Measurements from ENCODE around the gene C10orf62.
"Not testable (repeated sequence)": the region's sequence is repeated elsewhere in the genome, so short reads cannot be mapped to it uniquely, and the experiment has no call there.

The C10orf62 gene
- total RNA-seq: 0 to 0.88 (median 0) reads per million in 17 experiments

GRCh38 chr10:97589479-97589878 lies at the start of gene C10orf62:
Gene C10orf62 (plus strand): TSS chr10:97589721. CDS start chr10:97589898, 177 bp downstream.
- no peak for DNase-seq

- peak; percentile 9 to 48 (median 39) for DNase-seq
Measured at GRCh38 chr10:97540669-97541500, 48.6 kb upstream of the C10orf62 start.

DNA sequence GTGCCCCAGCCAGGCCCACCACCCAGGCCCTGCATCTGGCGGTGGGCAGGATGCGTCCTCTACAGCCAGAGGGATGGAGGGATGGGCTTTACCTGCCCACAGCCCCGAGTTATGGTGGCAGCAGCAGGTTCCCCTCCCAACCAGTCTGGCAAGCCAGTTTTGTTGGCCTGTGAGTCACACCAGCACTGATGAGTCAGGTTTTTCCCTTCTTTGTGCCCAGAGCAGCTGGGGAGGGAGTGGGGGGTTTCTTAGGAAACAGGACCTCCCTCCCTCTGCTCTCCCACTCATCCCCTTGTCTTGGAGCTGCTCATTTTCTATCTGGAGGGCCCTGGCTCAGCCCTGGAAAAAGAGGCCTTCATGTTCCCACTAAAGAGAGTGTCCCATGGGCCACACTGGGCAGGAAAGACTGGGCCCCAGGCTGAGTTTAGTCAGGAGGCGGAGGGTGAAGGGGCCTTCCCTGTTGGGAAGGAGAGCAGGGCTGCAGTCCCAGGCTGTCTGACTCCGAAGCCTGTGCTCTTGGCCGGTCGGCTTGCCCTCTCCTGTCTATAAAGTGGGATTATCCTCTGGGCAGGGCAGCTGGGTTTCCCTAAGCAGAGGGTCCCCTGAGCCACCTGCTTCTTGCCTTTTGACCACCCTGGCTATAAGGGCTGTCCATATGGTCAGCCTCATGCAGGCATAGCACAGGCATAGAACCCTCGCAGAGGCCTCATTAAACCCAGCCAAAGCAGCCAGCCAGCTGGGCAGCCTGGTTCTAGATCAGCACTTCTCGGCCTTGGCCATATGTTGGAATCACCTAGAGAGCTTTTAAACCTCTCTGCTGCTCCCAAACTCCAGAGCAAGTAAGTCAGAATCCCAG lies 47.1 kb upstream of the C10orf62 start:
- DNase-seq: peak; percentile 73 to 87 (median 86)

- peak; percentile 85 to 94 (median 93) for DNase-seq
Measured at GRCh38 chr10:97543025-97543546, 46.4 kb upstream of the C10orf62 start.

DNA sequence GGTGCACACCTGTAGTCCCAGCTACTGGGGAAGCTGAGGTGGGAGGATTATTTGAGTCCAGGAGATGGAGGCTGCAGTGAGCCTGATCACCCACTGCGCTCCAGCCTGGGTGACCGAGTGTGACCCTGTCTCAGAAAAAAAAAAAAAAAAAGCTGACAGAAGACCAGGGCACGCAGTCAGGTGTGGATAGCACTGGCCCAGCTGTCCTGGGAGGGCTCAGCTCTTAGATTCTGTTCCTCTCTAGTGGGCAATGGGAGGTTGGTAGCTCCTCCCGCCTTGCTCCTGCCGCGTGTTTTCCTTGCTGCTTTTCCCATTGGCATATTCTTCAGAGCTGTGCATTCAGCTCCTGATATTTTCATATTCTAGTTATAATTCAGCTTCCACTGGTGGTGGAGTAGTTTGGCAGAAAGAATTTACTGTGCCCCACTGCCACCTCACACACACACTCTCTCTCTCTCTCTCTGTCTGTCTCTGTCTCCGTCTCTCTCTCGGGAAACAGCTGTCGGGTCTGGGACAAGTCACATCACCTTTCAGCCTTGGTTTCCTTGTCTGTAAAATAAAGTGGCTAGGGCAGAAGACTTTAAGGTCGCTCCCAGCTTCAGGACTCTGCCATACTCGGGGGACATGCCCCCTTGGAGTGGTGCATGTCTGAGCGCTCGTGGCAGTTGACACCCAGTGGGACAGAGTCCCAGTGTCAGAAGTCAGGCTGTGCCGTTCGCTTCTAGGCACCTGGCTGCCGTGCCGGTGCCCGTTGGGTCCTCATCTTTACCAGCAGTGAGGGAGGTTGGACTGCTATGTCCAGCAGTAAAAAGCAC lies 42.9 kb upstream of the C10orf62 start:
- no peak for DNase-seq

DNA sequence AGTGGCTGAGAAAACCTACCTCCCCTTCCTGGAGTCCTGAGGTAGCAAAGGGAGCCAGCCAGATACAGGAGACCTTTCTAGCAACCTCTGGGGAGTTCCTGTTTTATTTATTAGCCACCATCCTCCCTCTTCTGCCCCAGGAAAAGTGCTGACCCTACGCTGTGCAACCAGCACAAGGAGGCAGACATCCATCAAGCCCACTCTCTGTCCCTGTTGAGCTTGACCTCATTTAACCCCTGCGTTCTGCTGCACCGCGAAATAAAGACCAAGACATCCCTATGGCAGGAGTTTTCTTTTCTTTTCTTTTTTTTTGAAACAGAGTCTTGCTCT lies 42.3 kb upstream of the C10orf62 start:
- peak; percentile 36 to 70 (median 66) for DNase-seq

DNA sequence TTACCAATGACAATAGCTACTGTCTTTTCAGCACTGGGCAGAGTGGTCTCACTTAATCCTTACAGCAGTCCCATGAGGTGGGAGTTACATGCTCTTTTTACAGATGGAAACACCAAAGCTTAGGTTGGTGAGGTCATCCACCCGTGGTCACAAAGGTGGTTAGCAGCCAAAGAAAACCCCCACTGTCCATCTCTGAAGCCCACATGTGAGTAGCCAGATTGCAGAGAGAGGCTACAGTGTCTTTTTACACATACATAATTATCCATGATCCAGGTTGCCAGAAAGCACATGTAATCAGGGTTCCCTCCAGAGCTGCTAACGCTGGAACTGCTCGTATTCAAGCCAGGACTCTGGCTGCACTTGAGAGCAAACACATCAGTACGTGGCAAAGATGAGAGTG lies 41.6 kb upstream of the C10orf62 start:
- DNase-seq: peak in 1 of 4 experiments; percentile 20

GRCh38 chr10:97548828-97549455 lies 40.6 kb upstream of the C10orf62 start:
- DNase-seq: peak in 1 of 4 experiments; percentile 27

DNA sequence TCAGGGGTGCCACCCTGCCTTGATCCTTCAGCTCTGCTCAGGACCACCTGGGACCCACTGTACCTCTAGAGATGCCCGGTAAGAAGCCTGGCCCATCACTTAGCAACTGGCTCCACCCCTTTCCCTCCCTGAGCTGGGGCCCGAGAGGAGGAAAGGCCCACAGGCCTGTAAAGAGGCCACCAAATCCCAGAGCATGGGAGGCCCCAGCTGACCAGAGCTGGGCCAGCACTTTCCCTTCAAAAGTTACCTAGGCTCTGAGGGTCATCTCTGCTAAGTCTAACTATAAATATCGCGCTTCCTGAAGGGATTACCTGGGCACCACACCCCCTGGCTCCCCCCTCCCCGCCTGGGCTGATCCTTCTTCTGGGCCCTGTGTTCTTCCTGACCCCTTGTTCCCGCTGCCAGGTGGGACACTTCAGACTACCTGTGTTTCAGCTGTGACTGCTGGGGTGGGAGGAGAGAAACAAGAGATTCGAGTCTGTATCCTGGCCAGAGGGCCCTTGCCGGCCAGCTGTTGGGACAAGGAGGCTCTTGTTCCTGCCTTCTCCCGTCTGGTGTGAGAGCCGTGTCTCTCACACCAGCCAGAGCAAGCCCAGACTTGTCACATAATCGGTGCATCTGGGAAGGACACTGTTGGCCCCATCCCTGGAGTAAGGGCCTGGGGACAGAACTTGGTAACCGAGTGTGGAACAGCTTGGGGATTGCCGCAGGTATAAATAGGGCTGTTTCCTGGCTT lies 39.8 kb upstream of the C10orf62 start:
- no peak for DNase-seq

GRCh38 chr10:97550336-97551149 lies 39.0 kb upstream of the C10orf62 start:
- no peak for DNase-seq

GRCh38 chr10:97551271-97551670 lies 38.2 kb upstream of the C10orf62 start:
- no peak for DNase-seq

DNA sequence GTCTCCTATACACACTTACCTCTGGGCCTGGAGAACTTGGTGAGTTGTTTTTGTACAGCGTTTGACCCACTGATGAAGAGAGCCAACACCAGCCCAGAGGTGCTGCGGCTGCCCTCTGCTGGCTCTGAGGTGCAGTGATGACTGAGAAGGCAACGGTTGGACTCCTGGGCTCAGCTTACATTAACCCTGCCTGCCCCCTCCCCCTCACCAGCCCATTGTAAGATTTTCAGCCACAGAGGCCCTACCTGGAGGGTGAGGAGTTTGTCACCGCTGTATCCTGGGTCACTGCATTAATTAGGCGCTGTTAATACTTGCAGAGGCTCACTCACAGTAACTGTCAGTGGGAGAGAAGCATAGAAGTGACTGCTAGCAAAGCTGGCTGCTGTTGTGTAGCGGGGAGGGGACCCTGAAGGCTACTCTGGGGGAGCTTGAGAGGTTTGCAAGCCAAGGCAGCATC lies 35.9 kb upstream of the C10orf62 start:
- DNase-seq: peak; percentile 38 to 78 (median 61)

GRCh38 chr10:97554336-97554735 lies 35.2 kb upstream of the C10orf62 start:
- DNase-seq: not testable (repeated sequence)

DNA sequence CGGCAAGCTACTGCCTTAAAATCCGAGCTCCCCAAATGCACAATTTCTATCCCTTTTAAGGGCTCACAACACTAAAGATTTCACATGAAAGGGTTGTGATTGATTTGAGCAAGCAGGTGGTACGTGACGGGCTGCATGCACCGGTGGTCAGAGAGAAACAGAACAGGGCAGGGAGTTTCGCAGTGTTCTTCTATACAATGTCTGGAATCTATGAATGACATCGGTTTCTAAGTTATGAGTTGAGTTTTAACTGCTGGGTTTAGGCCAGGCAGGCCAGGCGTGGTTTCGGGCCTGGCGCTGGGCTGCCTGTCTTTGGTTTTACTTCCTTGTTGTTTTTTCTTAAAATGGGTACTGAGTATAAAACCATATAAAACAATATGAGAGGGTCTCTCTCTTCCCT lies 34.0 kb upstream of the C10orf62 start:
- DNase-seq: not testable (repeated sequence)

- not testable (repeated sequence) for DNase-seq
Measured at GRCh38 chr10:97560731-97561381, 28.7 kb upstream of the C10orf62 start.

GRCh38 chr10:97561386-97562077 lies 28.0 kb upstream of the C10orf62 start:
- DNase-seq: not testable (repeated sequence)

GRCh38 chr10:97562329-97562728 lies 27.2 kb upstream of the C10orf62 start:
- not testable (repeated sequence) for DNase-seq

DNA sequence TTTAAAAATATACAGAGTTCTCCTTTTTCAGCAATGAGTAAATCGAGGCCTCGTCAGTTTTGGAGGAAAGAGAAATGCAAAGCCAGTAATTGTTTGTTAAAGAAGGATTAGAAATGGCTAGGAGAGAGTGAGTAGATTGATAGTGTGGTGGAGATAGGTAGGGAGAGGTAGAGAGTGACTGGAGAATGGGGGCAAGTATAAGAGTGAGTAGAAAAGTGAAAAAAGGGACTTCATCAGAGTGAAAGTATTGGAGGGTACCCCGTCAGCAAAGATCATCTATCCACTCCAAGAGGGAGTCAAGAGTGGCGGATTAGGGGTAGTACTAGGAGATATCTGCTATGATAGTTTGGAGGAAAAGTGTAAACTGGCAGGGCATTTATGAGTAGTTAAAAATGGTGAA lies 26.2 kb upstream of the C10orf62 start:
- no peak for DNase-seq

- DNase-seq: no peak
Measured at GRCh38 chr10:97564776-97565175, 24.7 kb upstream of the C10orf62 start.
